RWPE2 (cell line): ENCODE results near the gene NCAPD2.

Experiments
- ATAC-seq: fragments of 200-7000 bp; cut with Tn5 transposase; 3 replicates; pipeline ENCODE4 v1.9.1; 2021; ENCODE audit warnings: low read depth
- DNase-seq: peaks from one replicate; pipeline ENCODE4 v3.0.0-alpha.2; 2020; ENCODE audit warnings: low spot score
- H3K27ac ChIP-seq: fragments of 450-650 bp; 2 replicates; pipeline ENCODE4 v1.5.1; 2017; ENCODE audit warnings: mild to moderate bottlenecking; ENCODE audit not compliant: poor library complexity, severe bottlenecking
- H3K27me3 ChIP-seq: fragments of 250-450 bp; sonication (Bioruptor Pico); 2 replicates; pipeline ENCODE4 v1.5.1; 2021; ENCODE audit warnings: mild to moderate bottlenecking, moderate library complexity; ENCODE audit not compliant: insufficient read depth, poor library complexity, severe bottlenecking
- H3K36me3 ChIP-seq: fragments of 250-450 bp; sonication (Bioruptor Pico); 2 replicates; pipeline ENCODE4 v1.5.1; 2020; ENCODE audit warnings: low read depth, mild to moderate bottlenecking, moderate library complexity
- H3K4me1 ChIP-seq: fragments of 250-450 bp; sonication (Bioruptor Pico); 2 replicates; pipeline ENCODE4 v1.5.1; 2021; ENCODE audit warnings: mild to moderate bottlenecking, moderate library complexity; ENCODE audit not compliant: insufficient read depth, poor library complexity, severe bottlenecking
- H3K4me3 ChIP-seq: fragments of 250-450 bp; sonication (Bioruptor Pico); 2 replicates; pipeline ENCODE4 v1.5.1; 2021; ENCODE audit warnings: mild to moderate bottlenecking, moderate library complexity; ENCODE audit not compliant: severe bottlenecking
- H3K9me3 ChIP-seq: fragments of 250-450 bp; sonication (Bioruptor Pico); 2 replicates; pipeline ENCODE4 v1.5.1; 2021; ENCODE audit warnings: mild to moderate bottlenecking, moderate library complexity; ENCODE audit not compliant: severe bottlenecking
- CTCF ChIP-seq: fragments of 450-650 bp; IDR thresholded peaks from one replicate; pipeline ENCODE4 v1.5.1; 2017; ENCODE audit warnings: mild to moderate bottlenecking, moderate library complexity; ENCODE audit not compliant: poor library complexity, severe bottlenecking

The NCAPD2 gene

GRCh38 chr12:6573001-6573400 lies 79.1 kb downstream of the NCAPD2 start:
- DNase-seq, result no peak
- TF ChIP-seq CTCF, result no peak
- Histone ChIP-seq H3K4me1 (no peaks in the 10 kb centered on the region), H3K9me3 (no peaks in the 10 kb centered on the region), H3K36me3 (peaks cover 86% of the 10 kb centered on the region), H3K4me3 (no peak overlapping the region), H3K27ac (no peak overlapping the region), H3K27me3 (no peaks in the 10 kb centered on the region)
- no peak for ATAC-seq

GRCh38 chr12:6574576-6575295 lies 80.8 kb downstream of the NCAPD2 start:
- H3K36me3 ChIP-seq, result peaks cover 97% of the 10 kb centered on the region
- no peak for TF ChIP-seq CTCF
- DNase-seq, result no peak

GRCh38 chr12:6575648-6576047 lies 81.7 kb downstream of the NCAPD2 start:
- Histone ChIP-seq H3K9me3 (no peaks in the 10 kb centered on the region), H3K27ac (no peak overlapping the region), H3K27me3 (no peaks in the 10 kb centered on the region), H3K4me3 (no peak overlapping the region), H3K4me1 (no peaks in the 10 kb centered on the region), H3K36me3 (peaks cover 96% of the 10 kb centered on the region)
- DNase-seq (no peak), ATAC-seq (no peak)
- TF ChIP-seq CTCF, result no peak

More at GRCh38 chr12:6574576-6575295, 80.8 kb downstream of the NCAPD2 start:
- no peak for ATAC-seq
- no peak overlapping the region for H3K4me3 ChIP-seq
- no peaks in the 10 kb centered on the region for H3K27me3 ChIP-seq
- no peaks in the 10 kb centered on the region for H3K9me3 ChIP-seq
- H3K4me1 ChIP-seq, result no peaks in the 10 kb centered on the region
- H3K27ac ChIP-seq, result no peak overlapping the region
